Common myeloid progenitor, CD34-positive (primary cell): ENCODE results near the gene HS6ST3.

Experiments
- CTCF ChIA-PET: fragments of 350-600 bp; sonication (Branson Sonifier 250); formaldehyde crosslinking; loops from one replicate; lab custom pipeline; 2021; ENCODE audit warnings: antibody characterized with exemption; lab: Charles Lee
- POLR2A ChIA-PET: fragments of 350-600 bp; sonication (Branson Sonifier 250); formaldehyde crosslinking; loops from one replicate; lab custom pipeline; 2021; ENCODE audit warnings: antibody characterized with exemption; lab: Charles Lee
- DNase-seq, 3 donors: peaks; one replicate each; pipeline versions ENCODE4 v3.0.0 to v3.0.0-alpha.2; 2013
- H3K27ac ChIP-seq, 2 experiments: 1 replicate in 1 of 2; 2 replicates in 1 of 2; pipeline ENCODE4 v1.7.0; 2013; ENCODE audit warnings: inconsistent platforms in 2 of 2, low read length in 2 of 2, mild to moderate bottlenecking in 2 of 2, low read depth in 1 of 2, moderate library complexity in 1 of 2; ENCODE audit not compliant: severe bottlenecking in 2 of 2, insufficient read depth in 1 of 2, poor library complexity in 1 of 2
- H3K27me3 ChIP-seq, 5 experiments: replicated peaks in 2 of 5; 1 replicate in 3 of 5; 2 replicates in 2 of 5; pipeline versions ENCODE4 v1.6.1 to v1.7.0; 2013; ENCODE audit warnings: low read length in 4 of 5, mild to moderate bottlenecking in 2 of 5, moderate library complexity in 2 of 5, inconsistent platforms in 1 of 5; ENCODE audit not compliant: insufficient read depth in 5 of 5, control insufficient read depth in 4 of 5
- H3K36me3 ChIP-seq, 4 experiments: 1 replicate in 2 of 4; 2 replicates in 2 of 4; pipeline versions ENCODE4 v1.6.1 to v1.7.0; 2013; ENCODE audit warnings: low read length in 3 of 4, control low read depth in 1 of 4, mild to moderate bottlenecking in 1 of 4; ENCODE audit not compliant: control insufficient read depth in 4 of 4, insufficient read depth in 4 of 4
- H3K4me1 ChIP-seq, 4 experiments: 1 replicate in 3 of 4; 2 replicates in 1 of 4; pipeline versions ENCODE4 v1.6.1 to v1.7.1; 2013; ENCODE audit warnings: low read length in 3 of 4, mild to moderate bottlenecking in 3 of 4, control low read depth in 1 of 4, inconsistent platforms in 1 of 4, moderate library complexity in 1 of 4; ENCODE audit not compliant: control insufficient read depth in 4 of 4, insufficient read depth in 4 of 4; ENCODE audit errors: control extremely low read depth in 1 of 4
- H3K4me3 ChIP-seq, 7 experiments: 1 replicate in 4 of 7; 2 replicates in 3 of 7; pipeline versions ENCODE4 v1.5.1 to v1.7.0; 2013; ENCODE audit warnings: mild to moderate bottlenecking in 7 of 7, low read length in 6 of 7, moderate library complexity in 6 of 7, inconsistent platforms in 2 of 7, low read depth in 2 of 7, control low read depth in 1 of 7; ENCODE audit not compliant: insufficient read depth in 4 of 7, control insufficient read depth in 1 of 7; ENCODE audit errors: extremely low read depth in 1 of 7
- H3K9me3 ChIP-seq, 5 experiments: 1 replicate in 4 of 5; 2 replicates in 1 of 5; pipeline versions ENCODE4 v1.6.1 to v1.7.1; 2013; ENCODE audit warnings: low read length in 4 of 5, mild to moderate bottlenecking in 2 of 5, inconsistent platforms in 1 of 5, low read depth in 1 of 5, moderate library complexity in 1 of 5; ENCODE audit not compliant: control insufficient read depth in 4 of 5, insufficient read depth in 2 of 5; ENCODE audit errors: control extremely low read depth in 1 of 5
- WGBS: methylation state at CpG from one replicate; pipeline ENCODE4 v1.1.5; 2013; ENCODE audit not compliant: insufficient coverage; 5-methylcytosine and 5-hydroxymethylcytosine counted together

The HS6ST3 gene

DNA sequence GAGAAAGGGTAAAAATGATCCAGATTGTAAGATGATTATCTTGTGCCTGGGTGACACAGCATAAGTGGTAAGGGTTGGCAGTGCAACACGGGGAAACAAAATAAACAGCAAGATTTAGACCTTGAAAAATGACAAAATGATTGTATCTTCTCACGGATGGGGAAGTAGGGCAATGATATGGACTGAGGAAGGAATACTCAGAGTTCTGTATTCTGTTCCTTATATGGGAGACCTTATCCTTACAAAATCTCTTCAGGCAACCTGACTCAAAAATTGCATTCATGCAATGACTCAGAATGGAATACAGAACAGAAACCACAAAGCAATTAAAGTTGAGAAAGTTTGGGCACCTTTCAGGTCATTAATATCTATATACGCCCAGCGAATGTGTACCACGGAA is 149.0 kb downstream of the HS6ST3 start:
- H3K27me3 ChIP-seq, result no peaks in the 10 kb centered on the region
- ChIA-PET CTCF (no interaction called here), POLR2A (no interaction called here)
- no peaks in the 10 kb centered on the region for H3K4me1 ChIP-seq
- WGBS, result 86% methylated on average over 2 of the region's 5 CpGs
- H3K4me3 ChIP-seq, result no peak overlapping the region
- DNase-seq, result no peak
- no peaks in the 10 kb centered on the region for H3K9me3 ChIP-seq
- no peaks in the 10 kb centered on the region for H3K36me3 ChIP-seq
- H3K27ac ChIP-seq, result no peak overlapping the region

GRCh38 chr13:96243376-96243775 is 153.5 kb downstream of the HS6ST3 start:
- ChIA-PET CTCF (no interaction called here), POLR2A (no interaction called here)
- Histone ChIP-seq H3K4me3 (no peak overlapping the region), H3K36me3 (no peaks in the 10 kb centered on the region), H3K27me3 (no peaks in the 10 kb centered on the region), H3K27ac (no peak overlapping the region), H3K4me1 (no peaks in the 10 kb centered on the region), H3K9me3 (no peaks in the 10 kb centered on the region)
- WGBS, result no CpG with 5 or more reads among the region's 1 CpG
- no peak for DNase-seq

- no peak for DNase-seq
- H3K4me3 ChIP-seq, result no peak overlapping the region
- POLR2A ChIA-PET, result no interaction called here
- no peaks in the 10 kb centered on the region for H3K27me3 ChIP-seq
- no CpG with 5 or more reads among the region's 2 CpGs for WGBS
- H3K36me3 ChIP-seq, result no peaks in the 10 kb centered on the region
- CTCF ChIA-PET, result no interaction called here
- H3K9me3 ChIP-seq, result peaks cover 0 to 1% (median 0%) of the 10 kb centered on the region in 5 experiments
- H3K27ac ChIP-seq, result no peak overlapping the region
- H3K4me1 ChIP-seq, result no peaks in the 10 kb centered on the region
Observed at GRCh38 chr13:96248103-96248502, 158.2 kb downstream of the HS6ST3 start.

GRCh38 chr13:96248996-96249395 is 159.1 kb downstream of the HS6ST3 start:
- H3K4me3 ChIP-seq, result no peak overlapping the region
- no peaks in the 10 kb centered on the region for H3K36me3 ChIP-seq
- H3K27me3 ChIP-seq, result no peaks in the 10 kb centered on the region
- H3K4me1 ChIP-seq, result no peaks in the 10 kb centered on the region
- ChIA-PET POLR2A (no interaction called here), CTCF (no interaction called here)
- H3K9me3 ChIP-seq, result peaks cover 0 to 1% (median 0%) of the 10 kb centered on the region in 5 experiments
- no peak for DNase-seq
- WGBS, result 73% methylated on average over 1 of the region's 1 CpG
- no peak overlapping the region for H3K27ac ChIP-seq

GRCh38 chr13:96252903-96253302 is 163.0 kb downstream of the HS6ST3 start:
- no peak overlapping the region for H3K4me3 ChIP-seq
- H3K9me3 ChIP-seq, result peaks cover 0 to 1% (median 0%) of the 10 kb centered on the region in 5 experiments
- ChIA-PET POLR2A (no interaction called here), CTCF (no interaction called here)
- H3K27ac ChIP-seq, result no peak overlapping the region
- H3K36me3 ChIP-seq, result no peaks in the 10 kb centered on the region
- DNase-seq, result no peak
- WGBS, result 100% methylated on average over 1 of the region's 4 CpGs
- H3K27me3 ChIP-seq, result no peaks in the 10 kb centered on the region
- H3K4me1 ChIP-seq, result no peaks in the 10 kb centered on the region

DNA sequence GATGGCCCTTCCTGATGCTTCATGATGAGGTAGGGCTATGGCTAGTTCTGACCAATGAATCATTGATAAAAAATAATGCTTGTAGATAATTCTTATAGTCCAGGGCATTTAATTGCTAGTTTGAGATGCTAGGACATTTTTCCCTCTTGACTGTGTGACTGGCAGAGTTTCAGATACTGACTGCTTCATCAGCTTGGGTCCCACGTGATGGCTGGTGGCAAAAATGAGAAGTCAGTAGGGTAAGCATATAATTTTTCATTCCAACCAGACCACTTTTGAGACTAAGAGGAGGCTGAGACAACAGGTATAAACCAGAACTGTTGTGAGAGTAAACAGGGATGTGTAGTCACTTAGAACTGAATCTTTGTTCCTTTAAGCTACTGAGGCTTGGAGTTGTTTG is 183.3 kb downstream of the HS6ST3 start:
- Histone ChIP-seq H3K4me1 (no peaks in the 10 kb centered on the region), H3K9me3 (peaks cover 0 to 1% (median 0%) of the 10 kb centered on the region in 5 experiments), H3K27ac (no peak overlapping the region), H3K36me3 (no peaks in the 10 kb centered on the region), H3K4me3 (no peak overlapping the region), H3K27me3 (no peaks in the 10 kb centered on the region)
- ChIA-PET POLR2A (no interaction called here), CTCF (no interaction called here)
- DNase-seq, result no peak
- WGBS, result no CpG with 5 or more reads among the region's 1 CpG

DNA sequence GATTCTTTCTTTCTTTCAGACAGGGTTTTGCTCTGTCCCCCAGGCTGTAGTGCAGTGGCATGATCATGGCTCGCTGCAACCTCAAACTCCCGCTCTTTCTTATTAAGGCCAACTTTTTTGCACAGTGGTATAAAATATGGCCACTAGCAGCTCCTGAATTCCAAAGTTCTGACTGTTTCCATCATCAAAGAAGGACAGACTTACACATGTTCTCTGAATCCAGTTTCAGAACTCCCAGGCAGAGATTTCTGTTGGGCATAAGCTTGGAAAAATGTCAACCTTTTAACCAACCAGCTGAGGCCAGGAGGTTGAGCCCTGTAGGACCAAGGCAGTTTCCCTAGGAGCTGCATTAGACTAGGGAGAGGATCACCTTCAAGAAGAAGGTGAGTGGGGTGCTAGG is 184.1 kb downstream of the HS6ST3 start:
- H3K36me3 ChIP-seq, result no peaks in the 10 kb centered on the region
- POLR2A ChIA-PET, result no interaction called here
- H3K27ac ChIP-seq, result no peak overlapping the region
- CTCF ChIA-PET, result no interaction called here
- H3K27me3 ChIP-seq, result no peaks in the 10 kb centered on the region
- 100% methylated on average over 2 of the region's 2 CpGs for WGBS
- H3K4me1 ChIP-seq, result no peaks in the 10 kb centered on the region
- no peak for DNase-seq
- H3K9me3 ChIP-seq, result peaks cover 0 to 1% (median 0%) of the 10 kb centered on the region in 5 experiments
- no peak overlapping the region for H3K4me3 ChIP-seq
